HepG2 (cell line): ENCODE data around the gene DSEL. TPM values are rescaled to one million over a fixed set of nuclear protein-coding genes. Genes with fewer than 3 reads are reported as not detected.
A peak's percentile ranks its signal among the peaks of the same experiment; 100 is the strongest.

Experiments used
- ARHGAP35 ChIP-seq: sonication (generic); formaldehyde crosslinking; IDR thresholded peaks from 2 replicates; pipeline ENCODE4 v1.9.0; 2022; ENCODE audit warnings: mild to moderate bottlenecking, inconsistent platforms, moderate library complexity, missing genetic modification reagents, borderline replicate concordance
- ELF1 ChIP-seq: sonication (generic); formaldehyde crosslinking; IDR thresholded peaks from 2 replicates; pipeline ENCODE4 v1.4.0; 2020; ENCODE audit warnings: missing genetic modification reagents
- NAIF1 ChIP-seq: sonication (generic); formaldehyde crosslinking; IDR thresholded peaks from 2 replicates; pipeline ENCODE4 v1.5.0; 2020; ENCODE audit warnings: mild to moderate bottlenecking, missing genetic modification reagents, borderline replicate concordance
- NR2F1 ChIP-seq, 2 experiments: fragments of 450-650 bp in 1 of 2; formaldehyde crosslinking in 1 of 2; IDR thresholded peaks; 2 replicates each; pipeline versions ENCODE4 v1.5.0 to v1.6.1; 2016 to 2020; ENCODE audit warnings: mild to moderate bottlenecking in 1 of 2, missing compliant biosample characterization in 1 of 2, missing genetic modification reagents in 1 of 2, moderate library complexity in 1 of 2
- RFXANK ChIP-seq: IDR thresholded peaks from 2 replicates; pipeline ENCODE4 v1.6.1; 2016
- SIX4 ChIP-seq: sonication (generic); formaldehyde crosslinking; IDR thresholded peaks from 2 replicates; pipeline ENCODE4 v1.4.0; 2020; ENCODE audit warnings: missing genetic modification reagents
- SMAD9 ChIP-seq: sonication (generic); formaldehyde crosslinking; IDR thresholded peaks from 2 replicates; pipeline ENCODE4 v1.5.1; 2020; ENCODE audit warnings: mild to moderate bottlenecking, missing genetic modification reagents
- TOE1 ChIP-seq: sonication (generic); formaldehyde crosslinking; IDR thresholded peaks from 2 replicates; pipeline ENCODE4 v1.4.0; 2020; ENCODE audit warnings: mild to moderate bottlenecking, missing genetic modification reagents
- ZFP41 ChIP-seq: sonication (generic); formaldehyde crosslinking; IDR thresholded peaks from 2 replicates; pipeline ENCODE4 v1.4.0; 2020; ENCODE audit warnings: mild to moderate bottlenecking, missing genetic modification reagents, borderline replicate concordance
- ZFY ChIP-seq: sonication (generic); formaldehyde crosslinking; IDR thresholded peaks from 2 replicates; pipeline ENCODE4 v1.4.0; 2020; ENCODE audit warnings: missing genetic modification reagents
- ZNF138 ChIP-seq: sonication (generic); formaldehyde crosslinking; IDR thresholded peaks from 2 replicates; pipeline ENCODE4 v1.5.0; 2020; ENCODE audit warnings: mild to moderate bottlenecking, low read depth, missing genetic modification reagents
- ZNF296 ChIP-seq: sonication (generic); formaldehyde crosslinking; conservative IDR thresholded peaks from 2 replicates; pipeline ENCODE4 v1.5.0; 2020; ENCODE audit warnings: mild to moderate bottlenecking, missing genetic modification reagents
- ZNF317 ChIP-seq: sonication (generic); formaldehyde crosslinking; IDR thresholded peaks from 2 replicates; pipeline ENCODE4 v1.5.0; 2020; ENCODE audit warnings: mild to moderate bottlenecking, missing genetic modification reagents
- ZNF33B ChIP-seq: sonication (generic); formaldehyde crosslinking; IDR thresholded peaks from 2 replicates; pipeline ENCODE4 v1.5.1; 2020; ENCODE audit warnings: mild to moderate bottlenecking, missing genetic modification reagents
- ZNF660 ChIP-seq: sonication (generic); formaldehyde crosslinking; IDR thresholded peaks from 2 replicates; pipeline ENCODE4 v1.5.1; 2020; ENCODE audit warnings: mild to moderate bottlenecking, low read depth, missing genetic modification reagents, borderline replicate concordance
- ZSCAN31 ChIP-seq: sonication (generic); formaldehyde crosslinking; IDR thresholded peaks from 2 replicates; pipeline ENCODE4 v1.5.0; 2020; ENCODE audit warnings: low read depth, mild to moderate bottlenecking, missing genetic modification reagents
- polyA plus RNA-seq, 8 experiments: library from polyadenylated mRNA; depleted of rRNA in 3 of 8; stranded (reverse) in 7 of 8; unstranded in 1 of 8; fragments of >200 nt; fragmentation: Illumina TruSeq in 4 of 8; extraction: Trizol in 4 of 8; gene quantifications; 2 replicates each; pipeline versions ENCODE4 v1.2.1 to v1.2.3, GENCODE V29; 2011 to 2016; ENCODE audit warnings: low read depth in 4 of 8, missing spikeins in 1 of 8, mixed read lengths in 1 of 8; ENCODE audit not compliant: insufficient read depth in 1 of 8
- total RNA-seq, 5 experiments: library from RNA; depleted of rRNA; stranded (reverse); fragments of >200 nt; fragmentation: Illumina TruSeq; extraction: Trizol; gene quantifications; 2 replicates each; pipeline ENCODE4 v1.2.3, GENCODE V29; 2016; ENCODE audit warnings: low read depth in 1 of 5
- TF ChIP-seq, protein P1 (sequence below): sonication (generic); formaldehyde crosslinking; IDR thresholded peaks from 2 replicates; pipeline ENCODE4 v1.8.1; 2023; ENCODE audit warnings: mild to moderate bottlenecking, missing genetic modification reagents
- TF ChIP-seq, protein P2 (sequence below): sonication (generic); formaldehyde crosslinking; IDR thresholded peaks from 2 replicates; pipeline ENCODE4 v1.4.0; 2020; ENCODE audit warnings: missing genetic modification reagents
- TF ChIP-seq, protein P3 (sequence below): sonication (generic); formaldehyde crosslinking; IDR thresholded peaks from 2 replicates; pipeline ENCODE4 v1.8.0; 2023; ENCODE audit warnings: mild to moderate bottlenecking, missing genetic modification reagents
- TF ChIP-seq, protein P4 (sequence below): sonication (generic); formaldehyde crosslinking; IDR thresholded peaks from 2 replicates; pipeline ENCODE4 v1.4.0; 2020; ENCODE audit warnings: missing genetic modification reagents
- TF ChIP-seq, protein P5 (sequence below): IDR thresholded peaks from 2 replicates; pipeline ENCODE4 v1.6.1; 2016; ENCODE audit warnings: control low read depth

DSEL gene
- total and polyA plus RNA-seq, 2 of the 13 experiments (the other 11 are each of a cell fraction or from before 2014, with no cell fraction given): 0.07 to 0.11 TPM

DNA sequence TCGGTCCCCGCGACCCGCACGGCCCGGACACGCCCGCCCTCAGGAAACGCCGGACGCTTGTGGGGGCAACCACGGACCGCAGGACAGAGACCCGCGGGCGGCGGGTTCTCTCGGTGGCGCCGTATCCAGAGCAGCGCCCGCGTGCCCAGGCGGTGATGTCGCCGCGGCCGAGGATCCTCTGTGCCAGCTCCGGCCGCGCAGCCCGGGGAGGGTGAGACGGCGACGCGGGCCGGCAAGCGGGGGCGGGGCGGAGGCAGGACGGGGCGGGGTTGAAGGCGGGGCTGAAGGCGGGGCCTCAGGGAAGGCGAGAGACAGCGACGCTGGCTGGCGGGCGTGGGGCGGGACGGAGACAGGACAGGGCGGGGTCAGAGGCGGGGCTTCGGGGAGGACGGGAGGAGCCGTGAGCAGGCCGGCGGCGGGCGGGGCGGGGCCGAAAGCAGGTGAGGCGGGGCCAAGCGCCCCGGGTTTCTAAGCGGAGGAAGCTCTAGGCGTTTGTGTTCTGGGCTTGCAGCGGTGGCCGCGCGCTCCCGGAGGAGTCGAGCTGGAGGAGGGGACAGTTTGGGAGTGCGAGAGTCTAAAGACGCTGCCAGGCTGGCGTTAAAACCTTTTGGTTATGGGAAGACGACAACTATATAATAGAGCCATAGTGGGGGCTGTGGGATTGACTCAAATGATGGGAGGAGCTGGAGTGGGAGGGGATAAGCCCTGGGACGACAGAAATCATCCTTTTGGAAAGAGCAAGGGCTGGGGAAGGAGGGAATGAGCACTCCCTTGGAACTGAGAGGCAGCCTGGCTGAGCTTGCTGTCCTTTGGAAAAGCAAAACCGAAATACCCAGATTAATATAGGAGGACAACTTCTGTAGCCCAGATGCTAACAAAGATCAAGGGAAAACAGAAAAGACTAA, at the start of gene DSEL (continued):
- TF ChIP-seq ZFY (CRISPR knock-in tag) (peak; percentile 24; the same call in 1 of the 2 replicates), NAIF1 (CRISPR knock-in tag) (0 out of 2 replicates have a peak, but pooled peaks have one; percentile 35), NR2F1 (CRISPR knock-in tag; IDR thresholded peaks at IDR 0.05) (no peak), RFXANK (CRISPR knock-in tag) (no peak), ZNF317 (CRISPR knock-in tag) (no peak), SMAD9 (no peak), ZNF138 (CRISPR knock-in tag) (0 out of 2 replicates have a peak, but pooled peaks have one; percentile 47), ZNF296 (CRISPR knock-in tag) (no peak), ZNF33B (no peak), ZNF660 (CRISPR knock-in tag) (no peak), ELF1 (no peak), ZFP41 (no peak), ARHGAP35 (no peak), SIX4 (CRISPR knock-in tag) (no peak), ZSCAN31 (CRISPR knock-in tag) (no peak), TOE1 (CRISPR knock-in tag) (no peak)
- TF ChIP-seq, protein P1, sequence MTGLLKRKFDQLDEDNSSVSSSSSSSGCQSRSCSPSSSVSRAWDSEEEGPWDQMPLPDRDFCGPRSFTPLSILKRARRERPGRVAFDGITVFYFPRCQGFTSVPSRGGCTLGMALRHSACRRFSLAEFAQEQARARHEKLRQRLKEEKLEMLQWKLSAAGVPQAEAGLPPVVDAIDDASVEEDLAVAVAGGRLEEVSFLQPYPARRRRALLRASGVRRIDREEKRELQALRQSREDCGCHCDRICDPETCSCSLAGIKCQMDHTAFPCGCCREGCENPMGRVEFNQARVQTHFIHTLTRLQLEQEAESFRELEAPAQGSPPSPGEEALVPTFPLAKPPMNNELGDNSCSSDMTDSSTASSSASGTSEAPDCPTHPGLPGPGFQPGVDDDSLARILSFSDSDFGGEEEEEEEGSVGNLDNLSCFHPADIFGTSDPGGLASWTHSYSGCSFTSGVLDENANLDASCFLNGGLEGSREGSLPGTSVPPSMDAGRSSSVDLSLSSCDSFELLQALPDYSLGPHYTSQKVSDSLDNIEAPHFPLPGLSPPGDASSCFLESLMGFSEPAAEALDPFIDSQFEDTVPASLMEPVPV (CRISPR knock-in tag): peak; percentile 25; the same call in 1 of the 2 replicates
- TF ChIP-seq, protein P2, sequence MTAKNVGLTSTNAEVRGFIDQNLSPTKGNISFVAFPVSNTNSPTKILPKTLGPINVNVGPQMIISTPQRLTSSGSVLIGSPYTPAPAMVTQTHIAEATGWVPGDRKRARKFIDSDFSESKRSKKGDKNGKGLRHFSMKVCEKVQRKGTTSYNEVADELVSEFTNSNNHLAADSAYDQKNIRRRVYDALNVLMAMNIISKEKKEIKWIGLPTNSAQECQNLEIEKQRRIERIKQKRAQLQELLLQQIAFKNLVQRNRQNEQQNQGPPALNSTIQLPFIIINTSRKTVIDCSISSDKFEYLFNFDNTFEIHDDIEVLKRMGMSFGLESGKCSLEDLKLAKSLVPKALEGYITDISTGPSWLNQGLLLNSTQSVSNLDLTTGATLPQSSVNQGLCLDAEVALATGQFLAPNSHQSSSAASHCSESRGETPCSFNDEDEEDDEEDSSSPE (CRISPR knock-in tag): peak; percentile 55; the same call in 1 of the 2 replicates
- TF ChIP-seq, protein P3, sequence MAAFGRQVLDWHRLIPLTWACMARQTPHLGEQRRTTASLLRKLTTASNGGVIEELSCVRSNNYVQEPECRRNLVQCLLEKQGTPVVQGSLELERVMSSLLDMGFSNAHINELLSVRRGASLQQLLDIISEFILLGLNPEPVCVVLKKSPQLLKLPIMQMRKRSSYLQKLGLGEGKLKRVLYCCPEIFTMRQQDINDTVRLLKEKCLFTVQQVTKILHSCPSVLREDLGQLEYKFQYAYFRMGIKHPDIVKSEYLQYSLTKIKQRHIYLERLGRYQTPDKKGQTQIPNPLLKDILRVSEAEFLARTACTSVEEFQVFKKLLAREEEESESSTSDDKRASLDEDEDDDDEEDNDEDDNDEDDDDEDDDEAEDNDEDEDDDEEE (CRISPR knock-in tag): no peak
- TF ChIP-seq, protein P4, sequence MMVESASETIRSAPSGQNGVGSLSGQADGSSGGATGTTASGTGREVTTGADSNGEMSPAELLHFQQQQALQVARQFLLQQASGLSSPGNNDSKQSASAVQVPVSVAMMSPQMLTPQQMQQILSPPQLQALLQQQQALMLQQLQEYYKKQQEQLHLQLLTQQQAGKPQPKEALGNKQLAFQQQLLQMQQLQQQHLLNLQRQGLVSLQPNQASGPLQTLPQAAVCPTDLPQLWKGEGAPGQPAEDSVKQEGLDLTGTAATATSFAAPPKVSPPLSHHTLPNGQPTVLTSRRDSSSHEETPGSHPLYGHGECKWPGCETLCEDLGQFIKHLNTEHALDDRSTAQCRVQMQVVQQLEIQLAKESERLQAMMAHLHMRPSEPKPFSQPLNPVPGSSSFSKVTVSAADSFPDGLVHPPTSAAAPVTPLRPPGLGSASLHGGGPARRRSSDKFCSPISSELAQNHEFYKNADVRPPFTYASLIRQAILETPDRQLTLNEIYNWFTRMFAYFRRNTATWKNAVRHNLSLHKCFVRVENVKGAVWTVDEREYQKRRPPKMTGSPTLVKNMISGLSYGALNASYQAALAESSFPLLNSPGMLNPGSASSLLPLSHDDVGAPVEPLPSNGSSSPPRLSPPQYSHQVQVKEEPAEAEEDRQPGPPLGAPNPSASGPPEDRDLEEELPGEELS: no peak
- TF ChIP-seq, protein P5, sequence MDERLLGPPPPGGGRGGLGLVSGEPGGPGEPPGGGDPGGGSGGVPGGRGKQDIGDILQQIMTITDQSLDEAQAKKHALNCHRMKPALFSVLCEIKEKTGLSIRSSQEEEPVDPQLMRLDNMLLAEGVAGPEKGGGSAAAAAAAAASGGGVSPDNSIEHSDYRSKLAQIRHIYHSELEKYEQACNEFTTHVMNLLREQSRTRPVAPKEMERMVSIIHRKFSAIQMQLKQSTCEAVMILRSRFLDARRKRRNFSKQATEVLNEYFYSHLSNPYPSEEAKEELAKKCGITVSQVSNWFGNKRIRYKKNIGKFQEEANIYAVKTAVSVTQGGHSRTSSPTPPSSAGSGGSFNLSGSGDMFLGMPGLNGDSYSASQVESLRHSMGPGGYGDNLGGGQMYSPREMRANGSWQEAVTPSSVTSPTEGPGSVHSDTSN: no peak
